HEK293 (cell line): ENCODE measurements around the gene ZFYVE19.

Experiments used
- CTCF ChIA-PET: fragments of 350-600 bp; formaldehyde crosslinking; extraction: SDS; loops from one replicate; lab custom pipeline; 2021; ENCODE audit warnings: antibody characterized with exemption; lab: Yijun Ruan, JAX
- POLR2A ChIA-PET: fragments of 300-600 bp; formaldehyde crosslinking; extraction: SDS; loops from one replicate; lab custom pipeline; 2020; ENCODE audit warnings: antibody characterized with exemption, inconsistent platforms; lab: Yijun Ruan, JAX
- H3K27ac ChIP-seq: fragments of 200-500 bp; sonication (Bioruptor generic); 2 replicates; pipeline ENCODE4 v1.5.1; 2014; ENCODE audit warnings: low read depth, low read length, control low read depth, inconsistent platforms; ENCODE audit errors: extremely low read depth
- H3K36me3 ChIP-seq, 2 experiments: fragments of 200-500 bp in 1 of 2; sonication (Bioruptor generic) in 1 of 2; 1 replicate in 1 of 2; 2 replicates in 1 of 2; pipeline ENCODE4 v1.5.1; 2014 to 2017; ENCODE audit warnings: inconsistent platforms in 2 of 2, low read length in 2 of 2; ENCODE audit not compliant: control insufficient read depth in 2 of 2, insufficient read depth in 1 of 2
- H3K4me1 ChIP-seq: fragments of 200-500 bp; sonication (Bioruptor generic); 2 replicates; pipeline ENCODE4 v1.5.1; 2014; ENCODE audit warnings: mild to moderate bottlenecking, low read length, inconsistent platforms; ENCODE audit not compliant: control insufficient read depth, insufficient read depth
- H3K4me3 ChIP-seq: 2 replicates; pipeline ENCODE4 v1.5.1; 2011; ENCODE audit warnings: low read depth, mild to moderate bottlenecking, control low read depth, low read length, moderate library complexity
- H3K9me3 ChIP-seq: fragments of 200-500 bp; sonication (Bioruptor generic); 2 replicates; pipeline ENCODE4 v1.5.1; 2014; ENCODE audit warnings: low read depth, low read length, inconsistent platforms; ENCODE audit not compliant: control insufficient read depth, insufficient read depth
- BCL11B ChIP-seq: fragments of 450-650 bp; formaldehyde crosslinking; IDR thresholded peaks from 2 replicates; pipeline ENCODE4 v1.5.1; 2016; ENCODE audit warnings: low read depth, missing biosample characterization, missing genetic modification characterization
- GLIS1 ChIP-seq: fragments of 450-650 bp; formaldehyde crosslinking; IDR thresholded peaks from 2 replicates; pipeline ENCODE4 v1.5.1; 2016; ENCODE audit warnings: missing biosample characterization, missing genetic modification characterization
- MEIS1 ChIP-seq: sonication (generic); formaldehyde crosslinking; IDR thresholded peaks from 2 replicates; pipeline ENCODE4 v1.8.1; 2022; ENCODE audit warnings: missing genetic modification reagents, mild to moderate bottlenecking, borderline replicate concordance
- TRIM28 ChIP-seq: IDR thresholded peaks from 2 replicates; pipeline ENCODE4 v1.6.1; 2011; ENCODE audit warnings: low read length, control low read depth, borderline replicate concordance
- WT1 ChIP-seq: fragments of 450-650 bp; formaldehyde crosslinking; IDR thresholded peaks from 2 replicates; pipeline ENCODE4 v1.5.1; 2016; ENCODE audit warnings: missing biosample characterization, missing genetic modification characterization
- ZBTB17 ChIP-seq: fragments of 450-650 bp; formaldehyde crosslinking; IDR thresholded peaks from 2 replicates; pipeline ENCODE4 v1.5.1; 2016; ENCODE audit warnings: missing biosample characterization, missing genetic modification characterization
- ZNF157 ChIP-seq: fragments of 450-650 bp; formaldehyde crosslinking; IDR thresholded peaks from 2 replicates; pipeline ENCODE4 v1.5.1; 2016; ENCODE audit warnings: missing biosample characterization, missing genetic modification characterization
- ZNF169 ChIP-seq: fragments of 450-650 bp; formaldehyde crosslinking; IDR thresholded peaks from 2 replicates; pipeline ENCODE4 v1.5.1; 2016; ENCODE audit warnings: missing biosample characterization, missing genetic modification characterization
- ZNF174 ChIP-seq: fragments of 450-650 bp; formaldehyde crosslinking; IDR thresholded peaks from 2 replicates; pipeline ENCODE4 v1.5.0; 2017; ENCODE audit warnings: missing biosample characterization, mild to moderate bottlenecking, missing genetic modification characterization
- ZNF311 ChIP-seq: fragments of 450-650 bp; formaldehyde crosslinking; IDR thresholded peaks from 2 replicates; pipeline ENCODE4 v1.5.1; 2017; ENCODE audit warnings: missing biosample characterization, missing genetic modification characterization, borderline replicate concordance
- ZNF596 ChIP-seq: fragments of 450-650 bp; IDR thresholded peaks from 2 replicates; pipeline ENCODE4 v1.5.0; 2018; ENCODE audit warnings: missing biosample characterization, mild to moderate bottlenecking, missing genetic modification characterization, moderate library complexity
- ZNF610 ChIP-seq: fragments of 450-650 bp; formaldehyde crosslinking; IDR thresholded peaks from 2 replicates; pipeline ENCODE4 v1.5.1; 2016; ENCODE audit warnings: missing biosample characterization, missing genetic modification characterization, borderline replicate concordance
- ZNF785 ChIP-seq: fragments of 450-650 bp; formaldehyde crosslinking; IDR thresholded peaks from 2 replicates; pipeline ENCODE4 v1.5.1; 2016; ENCODE audit warnings: missing biosample characterization, missing genetic modification characterization
- ZSCAN18 ChIP-seq: fragments of 450-650 bp; formaldehyde crosslinking; IDR thresholded peaks from 2 replicates; pipeline ENCODE4 v1.5.1; 2016; ENCODE audit warnings: missing biosample characterization, missing genetic modification characterization
- ZSCAN30 ChIP-seq: fragments of 450-650 bp; IDR thresholded peaks from 2 replicates; pipeline ENCODE4 v1.5.1; 2018; ENCODE audit warnings: missing biosample characterization, mild to moderate bottlenecking, missing genetic modification characterization, moderate library complexity
- TF ChIP-seq, protein P1 (sequence below): fragments of 450-650 bp; formaldehyde crosslinking; IDR thresholded peaks from 2 replicates; pipeline ENCODE4 v1.5.1; 2016; ENCODE audit warnings: missing biosample characterization, missing genetic modification characterization
- TF ChIP-seq, protein P2 (sequence below): fragments of 450-650 bp; formaldehyde crosslinking; IDR thresholded peaks from 2 replicates; pipeline ENCODE4 v1.5.1; 2017; ENCODE audit warnings: missing biosample characterization, missing genetic modification characterization

ZFYVE19 gene

DNA sequence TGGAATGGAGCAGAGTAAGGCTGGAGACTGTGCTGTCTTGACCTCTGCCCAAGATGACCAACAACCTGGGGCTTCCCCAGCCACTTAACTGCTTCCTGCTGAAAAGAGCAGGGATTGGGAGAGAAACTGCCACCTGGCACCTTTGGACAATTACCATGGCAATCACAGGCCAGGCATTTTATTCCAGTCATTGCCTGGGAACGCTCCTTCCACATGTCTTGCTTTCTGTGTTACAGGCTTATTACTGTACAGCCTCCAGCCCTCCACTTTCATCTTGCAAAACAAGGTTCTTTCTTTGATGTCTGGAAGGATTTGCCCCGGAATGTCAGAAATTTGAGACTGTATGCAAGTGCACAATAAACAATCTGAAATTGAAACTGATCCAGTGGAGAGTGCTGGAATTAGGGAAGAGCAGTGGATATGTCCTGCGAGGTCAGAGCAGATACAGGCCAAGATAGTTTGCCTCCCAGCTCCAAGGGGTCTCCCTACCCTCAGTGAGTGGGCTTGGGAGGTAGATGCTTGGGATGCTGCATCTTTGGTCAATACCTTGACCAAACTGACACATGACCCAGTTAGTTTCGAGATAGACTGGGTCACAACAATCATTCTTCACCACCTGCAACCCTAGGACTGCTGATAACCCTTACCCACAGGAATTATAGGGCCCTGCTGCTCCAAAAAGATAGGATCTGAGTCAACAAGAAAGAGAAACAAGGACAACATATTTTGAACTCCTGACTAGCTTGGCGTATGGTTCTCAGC lies 19.0 kb downstream of the ZFYVE19 start:
- Histone ChIP-seq H3K4me3 (no peak overlapping the region), H3K27ac (no peak overlapping the region), H3K36me3 (no peaks in the 10 kb centered on the region), H3K4me1 (no peaks in the 10 kb centered on the region), H3K9me3 (no peaks in the 10 kb centered on the region)
- ChIA-PET CTCF (no interaction called here), POLR2A (no interaction called here)
- TF ChIP-seq ZNF785 (tag by site-specific recombination): no peak
- no peak for TF ChIP-seq ZNF157
- 0 out of 2 replicates have a peak, but pooled peaks have one; percentile 20 for TF ChIP-seq ZBTB17

DNA sequence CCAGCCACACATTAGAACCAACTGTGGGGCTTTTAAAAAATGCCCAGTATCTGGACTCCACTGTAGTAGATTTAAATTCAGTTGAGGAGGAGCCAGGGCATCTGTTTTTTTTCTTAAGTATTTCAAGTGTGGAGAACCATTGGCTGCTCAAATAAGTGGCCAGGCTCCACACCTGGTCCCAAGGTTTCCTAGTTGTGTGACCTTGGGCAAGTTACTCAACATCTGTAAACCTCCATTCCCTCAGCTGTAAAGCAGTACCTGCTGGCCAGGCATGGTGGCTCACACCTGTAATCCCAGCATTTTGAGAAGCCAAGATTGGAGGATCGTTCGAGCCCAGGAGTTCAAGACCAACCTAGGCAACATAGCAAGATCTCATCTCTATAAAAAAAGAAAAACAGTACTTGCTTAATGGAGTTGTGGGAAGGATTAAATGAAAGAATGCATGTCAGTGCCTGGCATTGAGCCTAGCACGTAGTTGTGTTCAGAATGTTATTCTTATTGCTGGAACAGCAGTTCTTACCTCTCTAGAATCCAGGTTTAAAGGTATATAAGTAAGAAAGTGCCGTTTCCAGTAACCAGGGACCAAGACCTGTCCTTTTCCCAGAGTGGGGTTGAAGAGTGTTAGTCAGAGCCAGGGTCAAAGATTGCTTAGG lies 19.7 kb downstream of the ZFYVE19 start:
- TF ChIP-seq WT1 (tag by site-specific recombination) (no peak), MEIS1 (CRISPR knock-in tag) (no peak), ZNF596 (tag by site-specific recombination) (no peak), ZNF610 (tag by site-specific recombination) (no peak), TRIM28 (no peak), GLIS1 (tag by site-specific recombination) (no peak), ZNF169 (tag by site-specific recombination) (no peak), ZNF174 (no peak), ZNF311 (tag by site-specific recombination) (no peak), ZSCAN30 (tag by site-specific recombination) (no peak), ZSCAN18 (tag by site-specific recombination) (no peak), BCL11B (tag by site-specific recombination) (no peak)
- TF ChIP-seq, protein P1, sequence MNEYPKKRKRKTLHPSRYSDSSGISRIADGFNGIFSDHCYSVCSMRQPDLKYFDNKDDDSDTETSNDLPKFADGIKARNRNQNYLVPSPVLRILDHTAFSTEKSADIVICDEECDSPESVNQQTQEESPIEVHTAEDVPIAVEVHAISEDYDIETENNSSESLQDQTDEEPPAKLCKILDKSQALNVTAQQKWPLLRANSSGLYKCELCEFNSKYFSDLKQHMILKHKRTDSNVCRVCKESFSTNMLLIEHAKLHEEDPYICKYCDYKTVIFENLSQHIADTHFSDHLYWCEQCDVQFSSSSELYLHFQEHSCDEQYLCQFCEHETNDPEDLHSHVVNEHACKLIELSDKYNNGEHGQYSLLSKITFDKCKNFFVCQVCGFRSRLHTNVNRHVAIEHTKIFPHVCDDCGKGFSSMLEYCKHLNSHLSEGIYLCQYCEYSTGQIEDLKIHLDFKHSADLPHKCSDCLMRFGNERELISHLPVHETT (tag by site-specific recombination): no peak
- TF ChIP-seq, protein P2, sequence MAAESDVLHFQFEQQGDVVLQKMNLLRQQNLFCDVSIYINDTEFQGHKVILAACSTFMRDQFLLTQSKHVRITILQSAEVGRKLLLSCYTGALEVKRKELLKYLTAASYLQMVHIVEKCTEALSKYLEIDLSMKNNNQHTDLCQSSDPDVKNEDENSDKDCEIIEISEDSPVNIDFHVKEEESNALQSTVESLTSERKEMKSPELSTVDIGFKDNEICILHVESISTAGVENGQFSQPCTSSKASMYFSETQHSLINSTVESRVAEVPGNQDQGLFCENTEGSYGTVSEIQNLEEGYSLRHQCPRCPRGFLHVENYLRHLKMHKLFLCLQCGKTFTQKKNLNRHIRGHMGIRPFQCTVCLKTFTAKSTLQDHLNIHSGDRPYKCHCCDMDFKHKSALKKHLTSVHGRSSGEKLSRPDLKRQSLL: no peak
- Histone ChIP-seq H3K36me3 (no peaks in the 10 kb centered on the region), H3K4me3 (no peak overlapping the region), H3K27ac (no peak overlapping the region), H3K4me1 (no peaks in the 10 kb centered on the region), H3K9me3 (no peaks in the 10 kb centered on the region)
- CTCF ChIA-PET: interaction anchor here (1.2 kb wide), 1 partner anchor 33 kb away, joined by 3 read pairs; no protein-coding TSS in a partner anchor
- POLR2A ChIA-PET: no interaction called here
